NOMO-1 (cell line): ENCODE measurements around the gene PTPN3.
A peak's percentile ranks its signal among the peaks of the same experiment; 100 is the strongest.

Experiments
- DNase-seq, 2 experiments: peaks; one replicate each; lab custom pipeline; 2025; ENCODE audit not compliant: unreplicated experiment in 2 of 2; lab: John Stamatoyannopoulos, UW

The PTPN3 gene

GRCh38 chr9:109428854-109429253 is 69.3 kb downstream of the PTPN3 start:
- DNase-seq = no peak

- DNase-seq = no peak
Observed at GRCh38 chr9:109427886-109428285, 70.2 kb downstream of the PTPN3 start.

- no peak for DNase-seq
Observed at GRCh38 chr9:109426626-109427402, 71.3 kb downstream of the PTPN3 start.

GRCh38 chr9:109424618-109425017 is 73.5 kb downstream of the PTPN3 start:
- no peak for DNase-seq

GRCh38 chr9:109423877-109424276 is 74.2 kb downstream of the PTPN3 start:
- DNase-seq = no peak

DNA sequence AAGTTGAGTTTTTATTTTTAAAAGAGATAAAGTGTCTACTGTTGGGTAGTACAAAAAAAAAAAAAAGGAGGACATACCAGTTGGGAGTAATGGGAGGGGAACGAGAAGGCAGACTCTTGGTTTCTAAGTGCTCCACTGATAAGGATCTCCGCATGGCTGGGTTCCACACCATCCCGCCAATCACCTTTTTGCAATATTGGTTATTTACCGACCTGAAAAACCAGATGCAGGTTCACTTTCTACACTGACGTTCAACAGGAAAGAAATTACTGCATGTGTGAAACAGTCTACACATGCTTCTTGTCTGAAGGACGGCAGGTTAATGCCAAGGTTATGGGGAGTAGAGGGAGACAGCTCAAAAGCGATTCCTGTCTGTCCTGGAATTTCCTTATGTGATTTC is 75.5 kb downstream of the PTPN3 start:
- no peak for DNase-seq

DNA sequence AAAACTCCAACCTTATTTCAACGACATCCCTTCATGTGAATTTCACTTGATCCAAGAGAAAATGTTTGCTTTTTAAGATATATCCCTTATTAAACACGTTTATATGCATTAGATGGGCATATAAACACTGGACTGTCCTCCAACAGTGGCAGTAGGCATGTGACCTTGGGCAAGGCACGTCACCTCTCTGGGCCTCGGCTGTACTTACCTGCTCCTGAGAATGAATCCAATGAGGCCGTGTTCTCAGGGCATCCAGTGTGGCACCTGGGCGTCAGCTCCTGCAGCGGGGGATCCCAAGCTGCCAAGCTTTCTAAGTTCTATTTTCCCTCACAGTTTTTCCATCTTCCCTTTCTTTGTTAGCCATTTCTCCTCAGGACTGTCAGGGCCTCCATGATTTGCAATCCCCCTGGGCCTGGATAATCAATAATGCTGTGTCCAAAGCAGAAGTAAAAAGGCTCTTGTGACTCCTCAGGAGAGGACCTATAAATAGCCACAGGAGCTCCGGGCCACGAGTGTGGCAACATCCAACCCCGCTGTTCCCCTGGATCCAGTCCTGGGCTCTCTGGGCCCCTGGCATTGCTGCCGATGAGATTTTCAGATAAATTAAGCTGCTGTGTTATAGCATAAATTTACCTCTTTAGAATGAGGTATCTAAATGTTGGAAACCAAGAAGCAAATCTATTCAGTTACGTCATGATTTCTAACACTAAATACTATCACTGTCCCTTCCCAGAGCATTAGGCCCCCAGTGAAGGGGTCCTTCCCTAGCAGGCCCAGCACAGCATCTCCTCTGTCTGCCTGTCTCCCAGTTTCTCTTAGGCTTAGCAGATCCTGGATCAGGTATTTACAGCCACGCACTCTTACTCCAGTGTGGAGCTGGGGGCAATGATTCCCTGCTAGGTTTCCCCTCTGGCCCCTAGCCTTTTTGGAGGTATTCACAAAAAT is 76.8 kb downstream of the PTPN3 start:
- DNase-seq = no peak

DNA sequence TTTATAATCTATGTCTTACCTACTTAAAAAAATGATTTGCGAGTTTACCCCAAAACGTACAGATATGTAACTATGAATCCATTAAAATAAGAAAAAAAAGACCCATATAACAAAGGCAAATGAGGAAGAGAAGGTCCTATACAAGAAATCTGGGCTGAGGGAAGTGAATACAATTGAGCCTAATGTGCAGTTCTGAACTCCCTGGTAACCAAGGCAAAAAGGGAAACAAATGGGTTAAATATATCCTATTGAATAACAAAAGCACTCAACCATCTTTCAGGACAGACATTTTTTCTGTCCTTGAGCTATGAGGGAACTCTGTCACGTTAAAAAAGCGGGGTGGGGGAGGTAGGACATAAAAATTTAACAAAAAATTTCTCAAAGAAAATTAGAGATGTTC is 78.6 kb downstream of the PTPN3 start:
- peak; percentile 20 to 31 for DNase-seq

DNA sequence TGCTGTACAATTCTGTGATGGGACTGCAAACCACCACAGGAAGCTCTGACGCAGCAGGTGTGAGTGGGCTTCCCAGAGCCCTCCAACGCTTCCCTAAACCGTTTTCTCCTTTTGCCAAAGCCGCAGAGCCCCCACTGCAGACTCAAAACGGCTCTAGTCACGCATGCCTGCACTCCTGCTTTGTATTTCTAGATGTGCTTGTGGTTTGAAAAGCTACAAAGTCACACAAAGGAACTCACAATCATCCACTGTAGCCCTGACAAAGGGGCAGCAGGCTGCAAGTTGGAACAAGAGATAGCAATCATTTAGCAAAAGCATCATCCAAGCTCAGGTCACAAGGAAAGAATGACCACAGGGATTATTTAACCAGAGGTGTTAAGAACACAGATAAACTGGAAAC is 79.3 kb downstream of the PTPN3 start:
- peak; percentile 14 to 24 for DNase-seq

DNA sequence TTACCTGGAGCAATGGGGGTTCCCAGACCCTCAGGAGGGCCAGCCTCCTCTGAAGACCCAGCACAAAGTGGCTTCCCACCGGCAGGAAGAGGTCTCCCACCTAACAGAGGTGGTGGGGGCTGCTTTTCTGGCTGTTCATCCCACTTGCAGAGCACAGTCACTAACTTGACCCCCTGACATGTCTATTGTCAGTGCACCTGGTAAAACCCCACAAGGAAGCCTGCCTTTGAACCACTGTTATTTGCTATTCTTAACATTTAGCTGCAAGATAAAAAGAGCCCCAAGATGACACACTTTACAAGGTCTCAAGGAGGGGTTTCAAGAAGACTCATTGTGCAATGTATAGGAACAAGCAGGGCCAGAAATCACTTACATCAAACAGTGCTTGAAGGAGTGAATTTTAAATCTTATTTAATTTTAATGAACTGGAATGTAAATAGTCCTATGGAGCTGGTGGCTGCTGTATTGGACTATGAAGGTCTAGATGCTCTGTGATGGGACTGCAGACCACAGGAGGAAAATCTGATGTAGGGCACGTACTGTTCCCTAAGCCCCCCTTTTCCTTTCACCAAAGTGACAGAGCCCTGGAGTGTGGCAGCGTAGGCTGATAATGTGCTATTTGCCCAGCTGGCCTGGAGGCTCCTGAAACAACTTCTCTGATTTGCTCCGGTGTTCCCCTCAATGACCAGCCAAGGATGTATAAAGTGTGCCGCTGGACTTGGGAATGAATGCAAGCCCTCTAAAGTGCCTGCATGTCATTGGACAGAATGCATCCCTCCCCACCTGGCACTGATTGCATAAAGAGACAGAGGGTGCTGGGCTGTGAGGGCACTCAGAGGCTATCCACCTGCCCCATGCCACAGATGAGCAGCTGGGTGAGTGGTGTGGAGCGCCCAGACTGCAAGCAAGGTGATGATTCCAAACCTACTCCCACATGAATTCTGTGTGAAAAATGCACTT is 80.2 kb downstream of the PTPN3 start:
- DNase-seq = no peak

GRCh38 chr9:109417054-109417453 is 81.1 kb downstream of the PTPN3 start:
- DNase-seq = peak; percentile 37 to 81

DNA sequence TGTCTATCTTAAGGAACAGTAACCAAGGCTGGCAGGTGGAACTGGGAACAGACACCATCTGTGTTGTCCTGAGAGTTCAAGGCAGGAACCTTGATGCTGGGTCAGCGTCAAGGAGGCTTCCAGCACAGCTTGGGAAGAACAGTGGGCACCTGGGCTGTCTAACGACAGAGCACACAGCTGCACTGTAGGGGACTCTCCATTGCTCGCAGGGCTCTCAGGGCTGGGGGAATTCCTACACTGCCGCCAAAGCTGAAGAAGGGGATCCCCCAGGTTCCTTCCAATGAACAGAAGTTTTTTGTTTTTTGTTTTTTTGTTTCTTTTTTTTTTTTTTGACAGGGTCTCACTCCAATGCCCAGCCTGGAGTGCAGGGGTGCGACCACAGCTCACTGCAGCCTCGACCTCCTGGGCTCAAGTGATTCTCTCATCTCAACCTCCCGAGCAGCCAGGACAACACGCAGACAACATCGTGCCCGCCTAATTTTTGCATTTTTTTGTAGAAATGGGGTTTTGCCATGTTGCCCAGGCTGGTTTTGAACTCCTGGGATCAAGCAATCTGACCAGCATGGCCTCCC is 81.9 kb downstream of the PTPN3 start:
- DNase-seq = no peak

DNA sequence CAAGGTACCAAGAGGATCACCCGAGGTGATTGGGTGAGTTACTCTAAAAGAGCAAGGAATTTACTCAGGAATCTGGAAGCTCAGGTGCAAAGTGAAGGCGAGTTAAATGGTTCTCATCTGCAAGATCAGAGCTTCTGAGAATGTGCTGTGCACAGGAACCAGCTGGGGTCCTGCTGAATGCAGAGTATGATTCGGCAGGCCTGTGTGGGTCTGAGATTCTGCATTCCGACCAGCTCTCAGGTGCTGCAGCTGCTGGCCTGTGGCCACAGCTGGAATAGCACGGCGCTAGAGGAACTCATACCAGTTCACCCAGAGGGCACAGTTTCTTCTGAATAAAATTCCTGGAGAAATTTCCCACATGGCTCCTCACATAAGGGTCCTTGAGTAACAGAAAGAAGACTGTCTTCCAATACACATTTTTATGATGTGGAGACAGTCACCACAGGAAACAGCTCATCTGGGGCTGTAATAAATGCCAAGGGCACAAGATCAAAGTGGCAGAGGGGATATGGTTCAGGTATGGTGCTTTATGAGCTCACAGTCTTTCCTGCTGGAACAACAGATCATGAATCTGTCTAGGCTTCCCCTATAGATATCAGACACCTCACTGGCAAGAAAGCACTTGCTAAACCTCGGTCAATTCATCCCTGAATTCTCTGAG is 83.9 kb downstream of the PTPN3 start:
- DNase-seq = no peak

DNA sequence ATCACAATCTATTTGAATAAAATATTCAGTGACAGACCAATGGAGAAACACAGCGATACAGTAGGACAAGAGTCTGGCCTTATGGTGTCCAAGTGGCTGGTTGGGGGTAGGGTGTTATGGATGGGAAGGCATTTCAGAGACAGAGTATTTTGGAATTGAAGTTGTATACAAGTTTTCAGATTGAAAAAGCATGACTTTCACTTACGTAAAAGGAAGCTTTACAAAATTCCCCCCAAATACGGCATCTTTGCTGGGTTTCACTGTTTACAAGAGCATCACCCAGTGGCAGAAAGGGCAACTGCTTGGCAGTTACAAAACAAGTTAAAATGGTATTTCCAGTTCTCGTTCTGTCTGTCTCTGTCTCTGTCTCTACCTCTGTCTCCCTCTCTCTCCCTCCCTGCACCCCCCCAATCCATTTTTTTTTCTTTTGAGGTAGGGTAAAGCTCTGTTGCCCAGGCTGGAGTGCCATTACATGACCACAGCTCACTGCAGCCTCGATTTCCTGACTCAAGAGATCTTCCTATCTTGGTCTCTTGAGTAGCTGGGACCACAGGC is 86.2 kb downstream of the PTPN3 start:
- peak; percentile 42 to 63 for DNase-seq

GRCh38 chr9:109411069-109411761 is 86.9 kb downstream of the PTPN3 start:
- peak in 1 of 2 experiments; percentile 37 for DNase-seq

DNA sequence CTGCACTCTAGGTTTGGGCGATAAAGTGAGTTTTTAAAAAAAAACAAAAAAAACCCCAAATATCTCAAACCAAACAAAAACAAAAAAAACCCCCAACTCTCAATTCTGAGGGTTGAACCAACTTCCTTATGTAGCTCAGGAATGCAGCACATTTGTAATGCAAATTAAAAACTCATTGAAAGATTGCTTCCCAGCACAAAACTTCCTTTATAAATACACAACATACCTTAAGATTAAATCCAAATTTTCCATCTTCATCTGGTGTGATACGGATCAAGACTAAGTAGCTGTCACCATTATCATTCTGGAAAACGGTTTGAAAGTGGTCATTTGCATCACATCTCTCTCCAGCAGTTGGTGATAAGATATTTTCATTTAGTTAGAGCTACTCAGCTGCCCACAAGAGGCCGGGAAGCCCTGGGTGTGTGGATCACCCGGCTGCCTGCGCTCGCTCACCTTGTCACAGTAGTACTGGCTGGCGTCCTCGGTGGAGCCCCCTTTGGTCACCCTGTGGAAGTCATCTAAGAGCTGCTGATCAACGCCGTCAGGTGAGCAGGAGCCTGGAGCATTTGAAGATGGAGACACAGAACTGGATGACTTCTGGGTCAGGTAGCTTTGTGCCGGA is 88.2 kb downstream of the PTPN3 start:
- no peak for DNase-seq

DNA sequence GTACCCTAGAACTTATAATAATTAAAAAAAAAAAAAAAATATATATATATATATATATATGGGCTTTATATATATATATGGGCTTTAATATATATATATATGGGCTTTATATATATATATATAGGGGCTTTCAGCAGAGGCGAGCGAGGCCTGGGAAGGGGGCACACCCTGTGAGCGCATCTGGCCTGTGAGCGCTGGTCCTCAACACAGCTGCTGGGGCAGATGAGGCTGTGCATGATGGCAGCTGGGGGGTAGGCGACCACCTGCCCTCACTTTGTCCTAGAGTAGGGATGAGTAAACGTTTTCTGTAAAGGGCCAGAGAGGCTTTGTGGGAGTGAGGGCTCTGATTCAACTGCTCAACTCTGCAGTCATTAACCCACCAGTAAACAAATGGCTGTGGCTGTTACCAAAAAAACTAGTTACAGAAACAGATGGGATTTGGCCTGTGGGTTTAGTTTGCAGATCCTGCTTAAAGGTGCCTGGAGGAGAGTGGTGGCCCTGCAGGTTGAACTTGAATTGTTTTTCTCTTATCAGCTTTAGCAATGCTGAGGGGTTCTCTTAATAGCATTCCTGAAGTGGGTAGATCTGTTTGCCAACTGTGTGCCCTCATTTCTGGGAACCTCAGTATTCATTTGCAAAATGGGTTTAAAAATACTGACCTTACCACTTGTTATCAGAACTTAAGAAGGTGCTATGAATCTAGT is 89.2 kb downstream of the PTPN3 start:
- DNase-seq = no peak

DNA sequence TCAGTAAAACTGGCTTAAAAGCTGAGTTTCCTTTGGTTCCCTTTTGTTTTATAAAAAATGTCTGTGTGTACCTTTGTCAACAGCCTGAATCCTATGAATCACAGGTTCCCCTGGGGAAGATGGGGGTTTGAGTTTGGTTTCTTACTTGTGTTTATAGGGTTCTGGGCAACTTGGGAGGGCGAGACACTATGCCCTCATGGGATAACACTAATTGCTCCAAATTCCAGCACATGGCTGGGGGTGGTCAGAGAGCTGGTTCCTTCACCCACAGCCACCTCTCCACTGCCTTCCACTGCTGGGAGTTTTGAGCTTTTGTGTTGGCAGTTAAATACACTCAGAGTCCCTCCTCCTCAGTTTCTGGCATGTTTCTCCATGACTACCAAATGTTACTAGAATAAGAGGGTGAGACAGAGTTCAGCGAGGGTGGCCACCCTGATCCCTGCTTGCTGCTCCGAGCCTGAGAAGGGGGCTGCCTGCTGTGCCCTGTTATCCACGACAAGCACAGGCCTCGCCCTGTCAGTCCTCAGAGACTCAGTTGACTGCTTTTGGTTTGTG is 94.3 kb downstream of the PTPN3 start:
- DNase-seq = no peak
